Neuronal stem cell (in vitro differentiated cells): ENCODE results near the gene HPGD. TPM values are rescaled to one million over a fixed set of nuclear protein-coding genes. Genes with fewer than 3 reads are reported as not detected.

Experiments used
- DNase-seq: peaks from one replicate; pipeline ENCODE4 v3.0.0-alpha.2; 2013; ENCODE audit warnings: low spot score
- H2AFZ ChIP-seq: one replicate; pipeline ENCODE4 v1.6.1; 2013; ENCODE audit warnings: mild to moderate bottlenecking, low read length, inconsistent platforms
- H2AK5ac ChIP-seq: 2 replicates; pipeline ENCODE4 v1.6.1; 2013; ENCODE audit warnings: low read depth, mild to moderate bottlenecking, inconsistent platforms, low read length, moderate library complexity, mixed read lengths
- H2BK120ac ChIP-seq: 2 replicates; pipeline ENCODE4 v1.6.1; 2013; ENCODE audit warnings: low read depth, mild to moderate bottlenecking, inconsistent platforms, low read length, moderate library complexity, mixed read lengths
- H2BK12ac ChIP-seq: one replicate; pipeline ENCODE4 v1.6.1; 2013; ENCODE audit warnings: low read length, inconsistent platforms
- H2BK15ac ChIP-seq: 2 replicates; pipeline ENCODE4 v1.6.1; 2013; ENCODE audit warnings: mild to moderate bottlenecking, low read length, inconsistent platforms, mixed read lengths
- H2BK5ac ChIP-seq: one replicate; pipeline ENCODE4 v1.6.1; 2013; ENCODE audit warnings: inconsistent platforms, mild to moderate bottlenecking, low read length, moderate library complexity
- H3K14ac ChIP-seq: one replicate; pipeline ENCODE4 v1.6.1; 2013; ENCODE audit warnings: low read length, inconsistent platforms
- H3K18ac ChIP-seq: 2 replicates; pipeline ENCODE4 v1.6.1; 2013; ENCODE audit warnings: low read length, inconsistent platforms
- H3K23ac ChIP-seq: 2 replicates; pipeline ENCODE4 v1.6.1; 2013; ENCODE audit warnings: low read depth, mild to moderate bottlenecking, mixed read lengths, low read length, inconsistent platforms; ENCODE audit not compliant: poor library complexity
- H3K27ac ChIP-seq: replicated peaks from 3 replicates; pipeline ENCODE4 v1.5.1; 2013; ENCODE audit warnings: low read length, inconsistent platforms
- H3K27me3 ChIP-seq, 3 experiments: 2 replicates each; pipeline ENCODE4 v1.6.1; 2013; ENCODE audit warnings: low read length in 3 of 3, mild to moderate bottlenecking in 2 of 3, inconsistent platforms in 1 of 3, low read depth in 1 of 3, mixed read lengths in 1 of 3, moderate library complexity in 1 of 3; ENCODE audit not compliant: control insufficient read depth in 3 of 3, insufficient read depth in 3 of 3
- H3K36me3 ChIP-seq, 2 donors: replicated peaks in 1 of 2; 2 replicates each; pipeline ENCODE4 v1.6.1; 2013; ENCODE audit warnings: low read length in 2 of 2; ENCODE audit not compliant: control insufficient read depth in 2 of 2, insufficient read depth in 2 of 2
- H3K4ac ChIP-seq: 2 replicates; pipeline ENCODE4 v1.6.1; 2013; ENCODE audit warnings: inconsistent platforms, mild to moderate bottlenecking, low read length, moderate library complexity
- H3K4me1 ChIP-seq, 2 donors: 1 replicate in 1 of 2; 2 replicates in 1 of 2; pipeline ENCODE4 v1.6.1; 2013; ENCODE audit warnings: low read length in 2 of 2, low read depth in 1 of 2; ENCODE audit not compliant: control insufficient read depth in 2 of 2, insufficient read depth in 1 of 2
- H3K4me2 ChIP-seq: one replicate; pipeline ENCODE4 v1.6.1; 2013; ENCODE audit warnings: mild to moderate bottlenecking, low read length, inconsistent platforms; ENCODE audit not compliant: insufficient read depth, poor library complexity, severe bottlenecking
- H3K4me3 ChIP-seq, 2 donors: 2 replicates each; pipeline ENCODE4 v1.5.1; 2013; ENCODE audit warnings: low read length in 2 of 2, mild to moderate bottlenecking in 2 of 2, inconsistent platforms in 1 of 2, moderate library complexity in 1 of 2
- H3K79me1 ChIP-seq: one replicate; pipeline ENCODE4 v1.6.1; 2013; ENCODE audit warnings: low read depth, mild to moderate bottlenecking, inconsistent platforms, low read length, moderate library complexity
- H3K9ac ChIP-seq: one replicate; pipeline ENCODE4 v1.6.1; 2013; ENCODE audit warnings: mild to moderate bottlenecking, low read depth, low read length, inconsistent platforms; ENCODE audit not compliant: poor library complexity
- H3K9me3 ChIP-seq, 2 donors: replicated peaks in 1 of 2; 2 replicates each; pipeline versions ENCODE3 to v1.6.1; 2013; ENCODE audit warnings: low read length in 2 of 2, mild to moderate bottlenecking in 2 of 2, inconsistent platforms in 1 of 2, low read depth in 1 of 2, mixed read lengths in 1 of 2, moderate library complexity in 1 of 2; ENCODE audit not compliant: control insufficient read depth in 2 of 2, insufficient read depth in 1 of 2
- H4K8ac ChIP-seq: one replicate; pipeline ENCODE4 v1.6.1; 2013; ENCODE audit warnings: low read depth, mild to moderate bottlenecking, inconsistent platforms, low read length, moderate library complexity
- H4K91ac ChIP-seq: one replicate; pipeline ENCODE4 v1.6.1; 2013; ENCODE audit warnings: low read length, low read depth, mild to moderate bottlenecking, inconsistent platforms; ENCODE audit not compliant: poor library complexity
- WGBS, 2 donors: extraction: QIAGEN DNeasy Blood & Tissue Kit; methylation state at CpG; one replicate each; pipeline ENCODE4 v1.1.7; 2013; ENCODE audit warnings: missing lambda C conversion rate in 2 of 2, mixed read lengths in 1 of 2; ENCODE audit not compliant: insufficient read length in 2 of 2, insufficient replicate concordance in 1 of 2; ENCODE audit errors: extremely low coverage in 2 of 2; 5-methylcytosine and 5-hydroxymethylcytosine counted together
- polyA plus RNA-seq, 2 experiments: library from polyadenylated mRNA; stranded (reverse); fragments of 200-250 nt; gene quantifications; one replicate each; pipeline ENCODE4 v1.2.3, GENCODE V29; 2013

The HPGD gene
- 0.18 TPM for polyA plus RNA-seq (2013, experiment 1 of 2)
- polyA plus RNA-seq (2013, experiment 2 of 2): 0.15 TPM

DNA sequence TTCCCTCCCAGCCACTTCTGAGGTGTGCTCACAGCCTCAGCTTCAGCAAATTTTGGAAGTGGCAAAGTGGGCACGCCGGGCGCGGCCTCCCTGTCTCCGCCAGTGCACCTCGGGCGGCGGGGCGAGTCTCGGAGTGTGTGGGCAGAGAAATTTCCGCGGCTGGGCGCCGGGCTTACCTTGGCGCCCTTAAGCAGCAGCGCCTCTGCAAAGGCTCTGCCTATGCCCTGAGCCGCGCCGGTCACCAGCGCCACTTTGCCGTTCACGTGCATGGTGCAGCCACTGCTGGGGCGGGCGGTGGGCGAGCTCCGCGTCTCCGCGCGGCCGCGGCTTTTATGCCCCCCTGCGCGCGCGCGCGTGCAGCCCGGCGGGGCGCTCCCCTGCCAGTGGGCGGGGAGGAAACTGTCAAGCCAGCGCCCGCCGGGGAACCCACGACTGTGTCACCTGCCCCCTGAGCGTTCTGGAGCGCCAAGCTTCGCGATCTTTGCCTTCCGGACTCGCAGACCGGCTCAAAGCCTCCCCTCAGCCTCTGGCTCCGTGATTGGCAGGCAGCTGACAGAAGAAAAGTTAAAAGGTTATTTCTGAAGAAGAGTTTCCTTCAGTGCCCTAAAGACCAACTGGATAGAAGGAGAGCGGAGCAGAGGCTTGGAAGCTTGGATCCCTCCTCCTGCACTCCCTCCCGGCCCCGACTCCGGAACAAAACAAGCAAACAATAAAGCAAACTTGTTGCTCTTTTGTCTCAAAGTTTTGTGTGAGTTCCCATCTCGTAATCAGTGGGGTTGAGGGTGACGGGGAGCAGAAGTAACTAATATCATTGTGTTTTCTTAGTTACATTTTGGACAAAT lies at the start of gene HPGD:
Gene HPGD, minus strand, starts transcription at position 306 of the 842 bp plus-strand sequence. Its CDS starts 37 bp downstream, at position 269.
- H3K4me3 ChIP-seq: peak within 1 kb of the TSS; percentile 43 to 80
- H2BK15ac ChIP-seq: no peak within 1 kb of the TSS
- H3K18ac ChIP-seq: peak within 1 kb of the TSS; percentile 35
- no peak within 1 kb of the TSS for H3K27ac ChIP-seq
- no peak within 1 kb of the TSS for H2BK120ac ChIP-seq
- H3K4ac ChIP-seq: no peak within 1 kb of the TSS
- H2AFZ ChIP-seq: peak within 1 kb of the TSS; percentile 93
- H3K14ac ChIP-seq: no peak within 1 kb of the TSS
- no peak within 1 kb of the TSS for H4K8ac ChIP-seq
- no peak within 1 kb of the TSS for H4K91ac ChIP-seq
- peak; percentile 61 for DNase-seq
- H2AK5ac ChIP-seq: no peak within 1 kb of the TSS
- peak within 1 kb of the TSS; percentile 91 for H3K9ac ChIP-seq
- WGBS, 2 donors: no CpG with 5 or more reads among the region's 60 CpGs
- peaks cover 0 to 6% of the 10 kb centered on the region in 2 donors for H3K4me1 ChIP-seq
- H3K23ac ChIP-seq: peak within 1 kb of the TSS; percentile 25
- H2BK12ac ChIP-seq: no peak within 1 kb of the TSS
- H3K27me3 ChIP-seq: peaks cover 0 to 56% (median 17%) of the 10 kb centered on the region in 3 experiments
- H3K9me3 ChIP-seq: no peaks in the 10 kb centered on the region
- H3K79me1 ChIP-seq: no peaks in the 10 kb centered on the region
- peak within 1 kb of the TSS; percentile 99 for H3K4me2 ChIP-seq
- H3K36me3 ChIP-seq: no peaks in the 10 kb centered on the region
- H2BK5ac ChIP-seq: no peak within 1 kb of the TSS

DNA sequence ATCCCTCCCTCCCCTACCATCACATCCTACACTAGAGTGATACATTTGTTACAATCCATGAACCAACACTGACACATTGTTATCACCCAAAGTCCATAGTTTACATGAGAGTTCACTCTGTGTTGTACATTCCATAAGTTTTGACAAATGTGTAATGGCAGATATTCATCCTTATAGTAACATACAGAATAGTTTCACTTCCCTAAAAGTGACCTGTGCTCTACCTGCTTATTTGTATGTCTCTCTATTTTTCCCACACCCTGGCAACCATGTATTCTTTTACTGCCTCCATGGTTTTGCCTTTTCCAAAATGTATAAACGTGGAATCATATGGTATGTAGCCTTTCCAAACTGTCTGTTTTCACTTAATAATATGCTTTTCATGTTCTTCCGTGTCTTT lies 42.2 kb upstream of the HPGD start:
- no peak overlapping the region for H2AK5ac ChIP-seq
- DNase-seq: no peak
- H3K36me3 ChIP-seq: no peaks in the 10 kb centered on the region
- H2BK120ac ChIP-seq: no peak overlapping the region
- no peak overlapping the region for H3K9ac ChIP-seq
- no peak overlapping the region for H3K4me3 ChIP-seq
- H3K4me1 ChIP-seq: peaks cover 0 to 4% of the 10 kb centered on the region in 2 donors
- no peaks in the 10 kb centered on the region for H3K9me3 ChIP-seq
- WGBS, 2 donors: no CpG with 5 or more reads among the region's 2 CpGs
- no peak overlapping the region for H2BK5ac ChIP-seq
- H3K79me1 ChIP-seq: no peaks in the 10 kb centered on the region
- no peak overlapping the region for H3K14ac ChIP-seq
- H4K91ac ChIP-seq: no peak overlapping the region
- H2AFZ ChIP-seq: no peak overlapping the region
- no peak overlapping the region for H2BK12ac ChIP-seq
- H3K18ac ChIP-seq: no peak overlapping the region
- H2BK15ac ChIP-seq: no peak overlapping the region
- H4K8ac ChIP-seq: no peak overlapping the region
- H3K4me2 ChIP-seq: no peak overlapping the region
- no peaks in the 10 kb centered on the region for H3K27me3 ChIP-seq
- H3K4ac ChIP-seq: no peak overlapping the region
- H3K23ac ChIP-seq: no peak overlapping the region
- no peak overlapping the region for H3K27ac ChIP-seq

DNA sequence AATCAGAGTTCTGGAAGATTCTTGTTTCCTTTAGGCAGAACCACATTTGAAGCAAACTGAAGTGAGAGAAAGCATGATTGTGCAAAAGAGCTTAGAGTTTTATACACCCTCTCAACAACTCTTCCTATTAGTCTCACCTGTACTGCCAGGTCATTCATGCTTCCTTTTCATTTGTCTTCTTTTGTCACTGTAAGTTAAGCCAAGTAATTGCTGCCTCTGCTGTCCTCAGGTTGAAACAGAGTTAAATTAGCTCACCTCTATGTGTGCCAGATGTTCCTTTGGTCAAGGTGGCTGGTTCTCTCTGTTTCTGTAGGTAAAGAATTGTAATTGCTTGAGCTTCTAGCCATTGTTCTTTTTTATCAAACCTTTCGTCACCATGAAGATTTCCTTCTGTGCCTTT lies 41.1 kb upstream of the HPGD start:
- Histone ChIP-seq H3K4ac (no peak overlapping the region), H3K4me1 (peaks cover 0 to 2% of the 10 kb centered on the region in 2 donors), H3K4me3 (no peak overlapping the region), H2AFZ (no peak overlapping the region), H3K14ac (no peak overlapping the region), H3K18ac (no peak overlapping the region), H3K79me1 (no peaks in the 10 kb centered on the region), H3K4me2 (no peak overlapping the region), H3K36me3 (no peaks in the 10 kb centered on the region), H4K8ac (no peak overlapping the region), H4K91ac (no peak overlapping the region), H2BK12ac (no peak overlapping the region), H2BK120ac (no peak overlapping the region), H3K27ac (no peak overlapping the region), H3K9me3 (no peaks in the 10 kb centered on the region), H2AK5ac (no peak overlapping the region), H2BK5ac (no peak overlapping the region), H3K27me3 (no peaks in the 10 kb centered on the region), H3K23ac (no peak overlapping the region), H3K9ac (no peak overlapping the region), H2BK15ac (no peak overlapping the region)
- no peak for DNase-seq
- WGBS, 2 donors: no CpG with 5 or more reads among the region's 1 CpG

DNA sequence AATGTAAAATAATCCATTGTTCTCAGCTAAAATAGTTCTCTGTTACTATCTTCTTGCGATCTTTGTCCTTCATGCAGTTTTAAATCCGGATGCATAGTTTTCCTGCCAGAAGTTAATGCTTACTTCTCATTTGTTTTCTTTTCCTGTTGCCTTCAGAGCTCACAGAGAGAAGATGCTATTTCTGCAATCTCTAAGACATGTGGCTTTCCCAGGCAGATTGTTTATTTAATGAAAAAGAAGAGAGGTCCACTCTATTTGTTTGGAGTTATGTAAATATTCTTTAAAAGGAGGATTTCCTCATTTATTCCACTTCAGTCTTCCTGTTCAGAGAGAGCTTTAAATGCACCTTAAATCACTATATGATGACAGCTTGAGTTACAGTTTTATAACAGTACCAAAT lies 39.3 kb upstream of the HPGD start:
- Histone ChIP-seq H2AFZ (no peak overlapping the region), H3K27me3 (no peaks in the 10 kb centered on the region), H3K27ac (no peak overlapping the region), H4K8ac (no peak overlapping the region), H3K4me1 (peaks cover 0 to 2% of the 10 kb centered on the region in 2 donors), H3K4me2 (no peak overlapping the region), H2BK12ac (no peak overlapping the region), H2BK120ac (no peak overlapping the region), H3K18ac (no peak overlapping the region), H3K9me3 (no peaks in the 10 kb centered on the region), H3K4me3 (no peak overlapping the region), H3K14ac (no peak overlapping the region), H2AK5ac (no peak overlapping the region), H3K79me1 (no peaks in the 10 kb centered on the region), H3K23ac (no peak overlapping the region), H3K4ac (no peak overlapping the region), H2BK5ac (no peak overlapping the region), H2BK15ac (no peak overlapping the region), H3K36me3 (no peaks in the 10 kb centered on the region), H4K91ac (no peak overlapping the region), H3K9ac (no peak overlapping the region)
- WGBS, 2 donors: no CpG with 5 or more reads among the region's 2 CpGs
- DNase-seq: no peak
